SIG-M5 (cell line): ENCODE data around the gene LYST.
"Not testable (repeated sequence)": the region's sequence is repeated elsewhere in the genome, so short reads cannot be mapped to it uniquely, and the experiment has no call there.

Experiments
- DNase-seq: peaks from one replicate; lab custom pipeline; 2025; lab: John Stamatoyannopoulos, UW

Gene LYST

GRCh38 chr1:235855811-235856429 lies 10.8 kb downstream of the LYST start:
- no peak for DNase-seq

- no peak for DNase-seq
Observed at GRCh38 chr1:235854347-235854746, 12.4 kb downstream of the LYST start.

- no peak for DNase-seq
Observed at GRCh38 chr1:235853653-235854052, 13.1 kb downstream of the LYST start.

- DNase-seq, result no peak
Observed at GRCh38 chr1:235852887-235853286, 13.8 kb downstream of the LYST start.

GRCh38 chr1:235851939-235852338 lies 14.8 kb downstream of the LYST start:
- no peak for DNase-seq

- not testable (repeated sequence) for DNase-seq
Observed at GRCh38 chr1:235848251-235848650, 18.5 kb downstream of the LYST start.

GRCh38 chr1:235845656-235846107 lies 21.0 kb downstream of the LYST start:
- not testable (repeated sequence) for DNase-seq

- DNase-seq, result no peak
Observed at GRCh38 chr1:235844776-235845175, 21.9 kb downstream of the LYST start.

GRCh38 chr1:235843461-235843961 lies 23.2 kb downstream of the LYST start:
- DNase-seq, result no peak

GRCh38 chr1:235841938-235842545 lies 24.7 kb downstream of the LYST start:
- no peak for DNase-seq

GRCh38 chr1:235838021-235838420 lies 28.7 kb downstream of the LYST start:
- DNase-seq, result no peak

GRCh38 chr1:235835226-235835625 lies 31.5 kb downstream of the LYST start:
- no peak for DNase-seq

GRCh38 chr1:235834620-235835019 lies 32.1 kb downstream of the LYST start:
- no peak for DNase-seq

GRCh38 chr1:235832011-235832410 lies 34.7 kb downstream of the LYST start:
- no peak for DNase-seq

- DNase-seq, result peak; percentile 43
Observed at GRCh38 chr1:235831148-235831547, 35.6 kb downstream of the LYST start.

- DNase-seq, result no peak
Observed at GRCh38 chr1:235826102-235826854, 40.4 kb downstream of the LYST start.

- DNase-seq, result no peak
Observed at GRCh38 chr1:235825229-235825628, 41.5 kb downstream of the LYST start.

- no peak for DNase-seq
Observed at GRCh38 chr1:235823684-235824083, 43.0 kb downstream of the LYST start.

- no peak for DNase-seq
Observed at GRCh38 chr1:235822685-235823084, 44.0 kb downstream of the LYST start.

GRCh38 chr1:235821361-235821981 lies 45.2 kb downstream of the LYST start:
- no peak for DNase-seq

GRCh38 chr1:235820061-235820460 lies 46.6 kb downstream of the LYST start:
- DNase-seq, result no peak

- DNase-seq, result no peak
Observed at GRCh38 chr1:235818632-235819136, 48.0 kb downstream of the LYST start.
